ENCODE measurements around the gene FAM149A. TPM values are rescaled to one million over a fixed set of nuclear protein-coding genes. Genes with fewer than 3 reads are reported as not detected.

Gene FAM149A
- polyA plus RNA-seq, 2 of the 4 experiments (the other 2 are of a cell fraction), result 1.8 to 3.0 TPM

DNA sequence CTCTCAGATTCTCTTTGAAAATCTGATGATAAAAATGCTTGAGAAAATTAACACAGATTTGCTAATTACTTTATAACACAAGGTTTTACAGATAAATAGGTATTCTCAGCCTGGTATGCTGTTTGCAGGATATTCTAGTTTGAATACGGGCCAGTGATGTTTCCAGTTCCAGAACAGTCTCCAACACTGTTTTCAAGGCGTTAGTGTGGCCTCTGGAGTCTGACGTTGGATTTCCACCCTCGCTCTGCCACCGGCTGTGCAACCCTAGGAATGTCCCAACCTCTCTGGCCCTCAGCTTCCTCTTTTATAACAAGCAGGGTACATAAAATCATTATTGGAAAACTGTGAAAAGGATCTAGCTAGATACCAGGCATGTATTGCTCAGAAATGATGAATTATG lies 63.1 kb downstream of the FAM149A start:
- ChIA-PET CTCF (no interaction called here), POLR2A (no interaction called here)
- 79% methylated on average over 5 of the region's 5 CpGs for whole genome bisulfite sequencing (ENCODE audit: missing lambda C conversion rate)
- Histone ChIP-seq H3K4me1 (no peaks in the 10 kb centered on the region), H3K4me2 (no peak overlapping the region), H3K27ac (no peak overlapping the region), H3K4me3 (no peak overlapping the region), H3K9me3 (no peaks in the 10 kb centered on the region)
- TF ChIP-seq, protein P1, sequence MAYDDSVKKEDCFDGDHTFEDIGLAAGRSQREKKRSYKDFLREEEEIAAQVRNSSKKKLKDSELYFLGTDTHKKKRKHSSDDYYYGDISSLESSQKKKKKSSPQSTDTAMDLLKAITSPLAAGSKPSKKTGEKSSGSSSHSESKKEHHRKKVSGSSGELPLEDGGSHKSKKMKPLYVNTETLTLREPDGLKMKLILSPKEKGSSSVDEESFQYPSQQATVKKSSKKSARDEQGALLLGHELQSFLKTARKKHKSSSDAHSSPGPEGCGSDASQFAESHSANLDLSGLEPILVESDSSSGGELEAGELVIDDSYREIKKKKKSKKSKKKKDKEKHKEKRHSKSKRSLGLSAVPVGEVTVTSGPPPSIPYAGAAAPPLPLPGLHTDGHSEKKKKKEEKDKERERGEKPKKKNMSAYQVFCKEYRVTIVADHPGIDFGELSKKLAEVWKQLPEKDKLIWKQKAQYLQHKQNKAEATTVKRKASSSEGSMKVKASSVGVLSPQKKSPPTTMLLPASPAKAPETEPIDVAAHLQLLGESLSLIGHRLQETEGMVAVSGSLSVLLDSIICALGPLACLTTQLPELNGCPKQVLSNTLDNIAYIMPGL (CRISPR knock-in tag; IDR thresholded peaks at IDR 0.05; ENCODE audit: borderline replicate concordance), result no peak
- TF ChIP-seq, protein P2, sequence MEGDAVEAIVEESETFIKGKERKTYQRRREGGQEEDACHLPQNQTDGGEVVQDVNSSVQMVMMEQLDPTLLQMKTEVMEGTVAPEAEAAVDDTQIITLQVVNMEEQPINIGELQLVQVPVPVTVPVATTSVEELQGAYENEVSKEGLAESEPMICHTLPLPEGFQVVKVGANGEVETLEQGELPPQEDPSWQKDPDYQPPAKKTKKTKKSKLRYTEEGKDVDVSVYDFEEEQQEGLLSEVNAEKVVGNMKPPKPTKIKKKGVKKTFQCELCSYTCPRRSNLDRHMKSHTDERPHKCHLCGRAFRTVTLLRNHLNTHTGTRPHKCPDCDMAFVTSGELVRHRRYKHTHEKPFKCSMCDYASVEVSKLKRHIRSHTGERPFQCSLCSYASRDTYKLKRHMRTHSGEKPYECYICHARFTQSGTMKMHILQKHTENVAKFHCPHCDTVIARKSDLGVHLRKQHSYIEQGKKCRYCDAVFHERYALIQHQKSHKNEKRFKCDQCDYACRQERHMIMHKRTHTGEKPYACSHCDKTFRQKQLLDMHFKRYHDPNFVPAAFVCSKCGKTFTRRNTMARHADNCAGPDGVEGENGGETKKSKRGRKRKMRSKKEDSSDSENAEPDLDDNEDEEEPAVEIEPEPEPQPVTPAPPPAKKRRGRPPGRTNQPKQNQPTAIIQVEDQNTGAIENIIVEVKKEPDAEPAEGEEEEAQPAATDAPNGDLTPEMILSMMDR (IDR thresholded peaks at IDR 0.05), result no peak
- TF ChIP-seq CHD4 (IDR thresholded peaks at IDR 0.05; ENCODE audit: borderline replicate concordance), result no peak
- no peak for TF ChIP-seq HOXB13 (CRISPR knock-in tag; IDR thresholded peaks at IDR 0.05; ENCODE audit: low read depth)
- ATAC-seq (no peak), DNase-seq (ENCODE audit: low read depth in 1 of 2, low spot score in 1 of 2) (no peak), FAIRE-seq (no peak)

DNA sequence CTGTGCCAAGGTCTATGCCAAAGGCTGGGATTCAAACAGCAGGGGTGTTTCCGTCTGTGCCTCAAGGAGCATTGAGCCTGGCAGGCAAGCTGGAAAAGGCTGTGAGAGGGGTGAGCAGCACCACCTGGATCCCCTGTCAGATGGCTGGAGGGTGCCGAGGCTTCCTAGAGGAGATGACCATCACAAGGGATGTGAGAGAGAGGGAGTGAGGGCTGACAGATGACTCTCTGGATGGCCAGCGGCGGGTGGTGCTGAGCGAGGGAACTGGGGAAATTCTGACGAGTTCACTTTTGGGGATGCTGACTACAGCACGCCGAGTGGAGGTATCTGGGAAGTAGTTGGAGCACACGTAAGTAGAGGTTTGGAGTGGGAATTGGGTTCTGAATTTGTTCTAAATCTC lies 64.2 kb downstream of the FAM149A start:
- Histone ChIP-seq H3K27ac (no peak overlapping the region), H3K9me3 (no peaks in the 10 kb centered on the region), H3K4me1 (no peaks in the 10 kb centered on the region), H3K4me3 (no peak overlapping the region), H3K4me2 (no peak overlapping the region)
- DNase-seq (ENCODE audit: low read depth in 1 of 2, low spot score in 1 of 2), result no peak
- CTCF ChIA-PET, result interaction anchor here (0.9 kb wide), 1 partner anchor 8 kb away, joined by 3 read pairs; no protein-coding TSS in a partner anchor
- no peak for FAIRE-seq
- 89% methylated on average over 8 of the region's 9 CpGs for WGBS (ENCODE audit: missing lambda C conversion rate)
- POLR2A ChIA-PET, result no interaction called here
- TF ChIP-seq TP53 (CRISPR knock-in tag; IDR thresholded peaks at IDR 0.05) (no peak), EHMT2 (IDR thresholded peaks at IDR 0.05; ENCODE audit: low read depth) (no peak), RNF2 (IDR thresholded peaks at IDR 0.05; ENCODE audit: borderline replicate concordance, low read depth) (no peak), MAZ (IDR thresholded peaks at IDR 0.05; ENCODE audit: borderline replicate concordance, low read depth, low read length) (no peak), CBX2 (IDR thresholded peaks at IDR 0.05; ENCODE audit: borderline replicate concordance, low read depth) (no peak), CBX8 (IDR thresholded peaks at IDR 0.05) (no peak), FOXS1 (CRISPR knock-in tag; IDR thresholded peaks at IDR 0.05) (no peak), ZNF302 (CRISPR knock-in tag; IDR thresholded peaks at IDR 0.05) (no peak), RCOR1 (IDR thresholded peaks at IDR 0.05; ENCODE audit: low read depth, low read length) (no peak), HDAC2 (IDR thresholded peaks at IDR 0.05) (no peak), NR3C1 (IDR thresholded peaks at IDR 0.05) (no peak), SMC3 (IDR thresholded peaks at IDR 0.05) (no peak)
- TF ChIP-seq, protein P3, sequence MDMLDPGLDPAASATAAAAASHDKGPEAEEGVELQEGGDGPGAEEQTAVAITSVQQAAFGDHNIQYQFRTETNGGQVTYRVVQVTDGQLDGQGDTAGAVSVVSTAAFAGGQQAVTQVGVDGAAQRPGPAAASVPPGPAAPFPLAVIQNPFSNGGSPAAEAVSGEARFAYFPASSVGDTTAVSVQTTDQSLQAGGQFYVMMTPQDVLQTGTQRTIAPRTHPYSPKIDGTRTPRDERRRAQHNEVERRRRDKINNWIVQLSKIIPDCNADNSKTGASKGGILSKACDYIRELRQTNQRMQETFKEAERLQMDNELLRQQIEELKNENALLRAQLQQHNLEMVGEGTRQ (IDR thresholded peaks at IDR 0.05), result no peak
- TF ChIP-seq, protein P4, sequence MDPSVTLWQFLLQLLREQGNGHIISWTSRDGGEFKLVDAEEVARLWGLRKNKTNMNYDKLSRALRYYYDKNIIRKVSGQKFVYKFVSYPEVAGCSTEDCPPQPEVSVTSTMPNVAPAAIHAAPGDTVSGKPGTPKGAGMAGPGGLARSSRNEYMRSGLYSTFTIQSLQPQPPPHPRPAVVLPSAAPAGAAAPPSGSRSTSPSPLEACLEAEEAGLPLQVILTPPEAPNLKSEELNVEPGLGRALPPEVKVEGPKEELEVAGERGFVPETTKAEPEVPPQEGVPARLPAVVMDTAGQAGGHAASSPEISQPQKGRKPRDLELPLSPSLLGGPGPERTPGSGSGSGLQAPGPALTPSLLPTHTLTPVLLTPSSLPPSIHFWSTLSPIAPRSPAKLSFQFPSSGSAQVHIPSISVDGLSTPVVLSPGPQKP (IDR thresholded peaks at IDR 0.05; ENCODE audit: low read depth, low read length), result no peak
- TF ChIP-seq, protein P5, sequence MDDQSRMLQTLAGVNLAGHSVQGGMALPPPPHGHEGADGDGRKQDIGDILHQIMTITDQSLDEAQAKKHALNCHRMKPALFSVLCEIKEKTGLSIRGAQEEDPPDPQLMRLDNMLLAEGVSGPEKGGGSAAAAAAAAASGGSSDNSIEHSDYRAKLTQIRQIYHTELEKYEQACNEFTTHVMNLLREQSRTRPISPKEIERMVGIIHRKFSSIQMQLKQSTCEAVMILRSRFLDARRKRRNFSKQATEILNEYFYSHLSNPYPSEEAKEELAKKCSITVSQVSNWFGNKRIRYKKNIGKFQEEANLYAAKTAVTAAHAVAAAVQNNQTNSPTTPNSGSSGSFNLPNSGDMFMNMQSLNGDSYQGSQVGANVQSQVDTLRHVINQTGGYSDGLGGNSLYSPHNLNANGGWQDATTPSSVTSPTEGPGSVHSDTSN (IDR thresholded peaks at IDR 0.05), result no peak
- TF ChIP-seq, protein P1 (CRISPR knock-in tag; IDR thresholded peaks at IDR 0.05; ENCODE audit: borderline replicate concordance), result no peak
- no peak for ATAC-seq

All from A549 (cell line).